Measurements from ENCODE around the gene SYNE1. TPM values are rescaled to one million over a fixed set of nuclear protein-coding genes. Genes with fewer than 3 reads are reported as not detected.

The SYNE1 gene
- total and polyA plus RNA-seq, 4 donors: 10.2 to 105 (median 24.5) TPM

DNA sequence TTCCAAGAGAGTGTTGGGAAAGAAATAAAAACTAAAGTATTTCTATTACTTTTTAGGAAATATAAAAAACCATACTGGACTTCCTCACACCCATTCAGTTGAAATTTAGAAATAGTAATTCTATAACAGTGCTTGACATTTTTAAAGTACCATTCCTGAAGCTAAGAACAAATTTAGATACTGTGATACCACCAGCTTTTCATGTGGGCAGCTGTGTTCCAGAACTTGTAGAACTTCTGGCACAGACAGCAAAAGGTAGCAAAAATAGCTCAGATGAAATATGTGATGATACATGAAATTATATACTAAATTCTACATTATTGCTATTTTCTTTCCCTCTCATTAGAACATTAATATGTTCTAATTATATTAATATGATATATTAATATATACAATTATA is 346.5 kb downstream of the SYNE1 start:
- no peaks in the 10 kb centered on the region for H3K27me3 ChIP-seq (ENCODE audit: control insufficient read depth in 4 of 4, insufficient read depth in 4 of 4, low read length in 3 of 4)
- no peak for DNase-seq (ENCODE audit: low spot score)
- no peaks in the 10 kb centered on the region for H3K9me3 ChIP-seq (ENCODE audit: control insufficient read depth in 4 of 4, low read length in 3 of 4)
- H3K9ac ChIP-seq (ENCODE audit: low read depth in 1 of 2, low read length in 2 of 2): no peak overlapping the region
- no peak overlapping the region for H3K27ac ChIP-seq (ENCODE audit: low read depth in 1 of 2, low read length in 2 of 2)
- H3K4me3 ChIP-seq (ENCODE audit: low read depth in 1 of 3, low read length in 3 of 3): no peak overlapping the region
- TF ChIP-seq GABPA (IDR thresholded peaks at IDR 0.05 in 1 of 2, conservative IDR thresholded peaks at IDR 0.05 in 1 of 2): no peak
- TF ChIP-seq, protein P1, sequence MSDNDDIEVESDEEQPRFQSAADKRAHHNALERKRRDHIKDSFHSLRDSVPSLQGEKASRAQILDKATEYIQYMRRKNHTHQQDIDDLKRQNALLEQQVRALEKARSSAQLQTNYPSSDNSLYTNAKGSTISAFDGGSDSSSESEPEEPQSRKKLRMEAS (IDR thresholded peaks at IDR 0.05): no peak
- no peak for TF ChIP-seq FOXA2 (IDR thresholded peaks at IDR 0.05)
- TF ChIP-seq FOXA1 (IDR thresholded peaks at IDR 0.05): no peak
- TF ChIP-seq JUND (IDR thresholded peaks at IDR 0.05): no peak
- TF ChIP-seq NR2F2 (IDR thresholded peaks at IDR 0.05): no peak
- no peak for TF ChIP-seq RXRA (IDR thresholded peaks at IDR 0.05)
- TF ChIP-seq TAF1 (conservative IDR thresholded peaks at IDR 0.05): no peak
- TF ChIP-seq HNF4G (IDR thresholded peaks at IDR 0.05): no peak
- TF ChIP-seq, protein P2, sequence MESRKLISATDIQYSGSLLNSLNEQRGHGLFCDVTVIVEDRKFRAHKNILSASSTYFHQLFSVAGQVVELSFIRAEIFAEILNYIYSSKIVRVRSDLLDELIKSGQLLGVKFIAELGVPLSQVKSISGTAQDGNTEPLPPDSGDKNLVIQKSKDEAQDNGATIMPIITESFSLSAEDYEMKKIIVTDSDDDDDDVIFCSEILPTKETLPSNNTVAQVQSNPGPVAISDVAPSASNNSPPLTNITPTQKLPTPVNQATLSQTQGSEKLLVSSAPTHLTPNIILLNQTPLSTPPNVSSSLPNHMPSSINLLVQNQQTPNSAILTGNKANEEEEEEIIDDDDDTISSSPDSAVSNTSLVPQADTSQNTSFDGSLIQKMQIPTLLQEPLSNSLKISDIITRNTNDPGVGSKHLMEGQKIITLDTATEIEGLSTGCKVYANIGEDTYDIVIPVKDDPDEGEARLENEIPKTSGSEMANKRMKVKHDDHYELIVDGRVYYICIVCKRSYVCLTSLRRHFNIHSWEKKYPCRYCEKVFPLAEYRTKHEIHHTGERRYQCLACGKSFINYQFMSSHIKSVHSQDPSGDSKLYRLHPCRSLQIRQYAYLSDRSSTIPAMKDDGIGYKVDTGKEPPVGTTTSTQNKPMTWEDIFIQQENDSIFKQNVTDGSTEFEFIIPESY (IDR thresholded peaks at IDR 0.05): no peak
- peaks cover 5 to 49% (median 34%) of the 10 kb centered on the region in 4 donors for H3K36me3 ChIP-seq (ENCODE audit: control insufficient read depth in 4 of 4, insufficient read depth in 3 of 4, low read depth in 1 of 4, low read length in 3 of 4)
- H3K4me1 ChIP-seq (ENCODE audit: control insufficient read depth in 4 of 4, insufficient read depth in 4 of 4, low read length in 3 of 4): peaks cover 0 to 6% (median under 1%) of the 10 kb centered on the region in 4 donors

DNA sequence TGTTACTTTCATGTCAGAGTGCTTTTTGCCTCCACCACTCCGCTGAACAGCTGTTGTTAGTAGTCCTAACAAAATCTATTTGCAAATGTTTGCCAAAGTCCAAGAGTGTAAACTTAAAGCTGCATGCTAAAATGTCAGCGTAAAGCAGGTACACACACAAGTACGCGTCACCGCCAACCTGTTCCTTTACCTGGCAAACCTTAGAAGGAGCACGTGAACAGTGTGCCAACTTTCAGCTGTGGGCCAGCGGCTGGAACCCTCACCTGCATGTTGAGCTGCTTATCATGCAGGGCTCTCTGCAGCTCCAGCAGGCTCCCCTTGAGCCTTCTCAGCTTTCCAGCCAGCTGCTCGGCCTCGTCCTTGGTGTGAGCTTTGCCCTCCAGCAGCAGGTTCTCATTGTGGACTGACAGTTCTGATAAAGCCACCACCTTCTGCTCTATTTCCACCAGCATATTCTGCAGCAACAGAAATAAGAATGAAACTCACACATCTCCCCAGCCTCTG is 359.3 kb downstream of the SYNE1 start:
- peaks cover 0 to 13% (median 10%) of the 10 kb centered on the region in 4 donors for H3K4me1 ChIP-seq (ENCODE audit: control insufficient read depth in 4 of 4, insufficient read depth in 4 of 4, low read length in 3 of 4)
- TF ChIP-seq RXRA (IDR thresholded peaks at IDR 0.05) (peak; percentile 60 to 83), HNF4A (conservative IDR thresholded peaks at IDR 0.05) (peak; percentile 89 to 92), HNF4G (IDR thresholded peaks at IDR 0.05) (peak; percentile 70), FOXA1 (IDR thresholded peaks at IDR 0.05) (peak; percentile 49), YY1 (IDR thresholded peaks at IDR 0.05) (peak; percentile 80), RAD21 (IDR thresholded peaks at IDR 0.05) (peak; percentile 39 to 46), EGR1 (IDR thresholded peaks at IDR 0.05; ENCODE audit: low read depth in 2 of 2) (no peak), JUND (IDR thresholded peaks at IDR 0.05) (peak; percentile 67 to 80), FOXA2 (IDR thresholded peaks at IDR 0.05) (peak; percentile 75), SP1 (IDR thresholded peaks at IDR 0.05) (peak; percentile 93), GABPA (IDR thresholded peaks at IDR 0.05 in 1 of 2, conservative IDR thresholded peaks at IDR 0.05 in 1 of 2) (peak in 1 of 2 donors; percentile 35)
- TF ChIP-seq, protein P2 (IDR thresholded peaks at IDR 0.05): peak; percentile 77
- TF ChIP-seq, protein P3, sequence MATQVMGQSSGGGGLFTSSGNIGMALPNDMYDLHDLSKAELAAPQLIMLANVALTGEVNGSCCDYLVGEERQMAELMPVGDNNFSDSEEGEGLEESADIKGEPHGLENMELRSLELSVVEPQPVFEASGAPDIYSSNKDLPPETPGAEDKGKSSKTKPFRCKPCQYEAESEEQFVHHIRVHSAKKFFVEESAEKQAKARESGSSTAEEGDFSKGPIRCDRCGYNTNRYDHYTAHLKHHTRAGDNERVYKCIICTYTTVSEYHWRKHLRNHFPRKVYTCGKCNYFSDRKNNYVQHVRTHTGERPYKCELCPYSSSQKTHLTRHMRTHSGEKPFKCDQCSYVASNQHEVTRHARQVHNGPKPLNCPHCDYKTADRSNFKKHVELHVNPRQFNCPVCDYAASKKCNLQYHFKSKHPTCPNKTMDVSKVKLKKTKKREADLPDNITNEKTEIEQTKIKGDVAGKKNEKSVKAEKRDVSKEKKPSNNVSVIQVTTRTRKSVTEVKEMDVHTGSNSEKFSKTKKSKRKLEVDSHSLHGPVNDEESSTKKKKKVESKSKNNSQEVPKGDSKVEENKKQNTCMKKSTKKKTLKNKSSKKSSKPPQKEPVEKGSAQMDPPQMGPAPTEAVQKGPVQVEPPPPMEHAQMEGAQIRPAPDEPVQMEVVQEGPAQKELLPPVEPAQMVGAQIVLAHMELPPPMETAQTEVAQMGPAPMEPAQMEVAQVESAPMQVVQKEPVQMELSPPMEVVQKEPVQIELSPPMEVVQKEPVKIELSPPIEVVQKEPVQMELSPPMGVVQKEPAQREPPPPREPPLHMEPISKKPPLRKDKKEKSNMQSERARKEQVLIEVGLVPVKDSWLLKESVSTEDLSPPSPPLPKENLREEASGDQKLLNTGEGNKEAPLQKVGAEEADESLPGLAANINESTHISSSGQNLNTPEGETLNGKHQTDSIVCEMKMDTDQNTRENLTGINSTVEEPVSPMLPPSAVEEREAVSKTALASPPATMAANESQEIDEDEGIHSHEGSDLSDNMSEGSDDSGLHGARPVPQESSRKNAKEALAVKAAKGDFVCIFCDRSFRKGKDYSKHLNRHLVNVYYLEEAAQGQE (IDR thresholded peaks at IDR 0.05): peak; percentile 90
- TF ChIP-seq, protein P4, sequence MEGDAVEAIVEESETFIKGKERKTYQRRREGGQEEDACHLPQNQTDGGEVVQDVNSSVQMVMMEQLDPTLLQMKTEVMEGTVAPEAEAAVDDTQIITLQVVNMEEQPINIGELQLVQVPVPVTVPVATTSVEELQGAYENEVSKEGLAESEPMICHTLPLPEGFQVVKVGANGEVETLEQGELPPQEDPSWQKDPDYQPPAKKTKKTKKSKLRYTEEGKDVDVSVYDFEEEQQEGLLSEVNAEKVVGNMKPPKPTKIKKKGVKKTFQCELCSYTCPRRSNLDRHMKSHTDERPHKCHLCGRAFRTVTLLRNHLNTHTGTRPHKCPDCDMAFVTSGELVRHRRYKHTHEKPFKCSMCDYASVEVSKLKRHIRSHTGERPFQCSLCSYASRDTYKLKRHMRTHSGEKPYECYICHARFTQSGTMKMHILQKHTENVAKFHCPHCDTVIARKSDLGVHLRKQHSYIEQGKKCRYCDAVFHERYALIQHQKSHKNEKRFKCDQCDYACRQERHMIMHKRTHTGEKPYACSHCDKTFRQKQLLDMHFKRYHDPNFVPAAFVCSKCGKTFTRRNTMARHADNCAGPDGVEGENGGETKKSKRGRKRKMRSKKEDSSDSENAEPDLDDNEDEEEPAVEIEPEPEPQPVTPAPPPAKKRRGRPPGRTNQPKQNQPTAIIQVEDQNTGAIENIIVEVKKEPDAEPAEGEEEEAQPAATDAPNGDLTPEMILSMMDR (IDR thresholded peaks at IDR 0.05; ENCODE audit: low read depth, low read length, missing input control): no peak
- TF ChIP-seq, protein P5, sequence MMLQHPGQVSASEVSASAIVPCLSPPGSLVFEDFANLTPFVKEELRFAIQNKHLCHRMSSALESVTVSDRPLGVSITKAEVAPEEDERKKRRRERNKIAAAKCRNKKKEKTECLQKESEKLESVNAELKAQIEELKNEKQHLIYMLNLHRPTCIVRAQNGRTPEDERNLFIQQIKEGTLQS (IDR thresholded peaks at IDR 0.05): no peak
- TF ChIP-seq, protein P1 (IDR thresholded peaks at IDR 0.05): peak; percentile 83
- H3K36me3 ChIP-seq (ENCODE audit: control insufficient read depth in 4 of 4, insufficient read depth in 3 of 4, low read depth in 1 of 4, low read length in 3 of 4): peaks cover 6 to 40% (median 22%) of the 10 kb centered on the region in 4 donors
- 34% methylated on average over 9 of the region's 9 CpGs for WGBS
- H3K4me3 ChIP-seq (ENCODE audit: low read depth in 1 of 3, low read length in 3 of 3): no peak overlapping the region
- no peak overlapping the region for H3K9ac ChIP-seq (ENCODE audit: low read depth in 1 of 2, low read length in 2 of 2)
- peak; percentile 47 for DNase-seq (ENCODE audit: low spot score)
- no peaks in the 10 kb centered on the region for H3K27me3 ChIP-seq (ENCODE audit: control insufficient read depth in 4 of 4, insufficient read depth in 4 of 4, low read length in 3 of 4)
- H3K9me3 ChIP-seq (ENCODE audit: control insufficient read depth in 4 of 4, low read length in 3 of 4): no peaks in the 10 kb centered on the region
- H3K27ac ChIP-seq (ENCODE audit: low read depth in 1 of 2, low read length in 2 of 2): peak overlapping the region; percentile 39 to 57
